Neural cell (in vitro differentiated cells): ENCODE results near the gene ARHGAP10.
A peak's percentile ranks its signal among the peaks of the same experiment; 100 is the strongest.

Source experiments
- CTCF ChIP-seq: fragments of 450-650 bp; IDR thresholded peaks from 2 replicates; pipeline ENCODE4 v1.5.1; 2014; ENCODE audit warnings: antibody characterized with exemption, mild to moderate bottlenecking, moderate library complexity; ENCODE audit not compliant: poor library complexity, severe bottlenecking
- TAF1 ChIP-seq: IDR thresholded peaks from 2 replicates; pipeline ENCODE4 v1.6.1; 2012; ENCODE audit warnings: low read depth

- TF ChIP-seq TAF1 (no peak), CTCF (peak; percentile 43)
Measured at GRCh38 chr4:148021686-148022085, 289.8 kb downstream of the ARHGAP10 start.
